22Rv1 (cell line): ENCODE results near the gene FADD.

Experiments
- H3K27ac ChIP-seq: fragments of 450-650 bp; 2 replicates; pipeline ENCODE4 v1.5.1; 2017
- ZFX ChIP-seq: fragments of 450-650 bp; IDR thresholded peaks from 2 replicates; pipeline ENCODE4 v1.6.1; 2017; ENCODE audit warnings: antibody characterized with exemption, borderline replicate concordance
- TF ChIP-seq, protein P1 (sequence below): fragments of 450-650 bp; IDR thresholded peaks from 2 replicates; pipeline ENCODE4 v1.5.1; 2017; ENCODE audit warnings: mild to moderate bottlenecking

Gene FADD

DNA sequence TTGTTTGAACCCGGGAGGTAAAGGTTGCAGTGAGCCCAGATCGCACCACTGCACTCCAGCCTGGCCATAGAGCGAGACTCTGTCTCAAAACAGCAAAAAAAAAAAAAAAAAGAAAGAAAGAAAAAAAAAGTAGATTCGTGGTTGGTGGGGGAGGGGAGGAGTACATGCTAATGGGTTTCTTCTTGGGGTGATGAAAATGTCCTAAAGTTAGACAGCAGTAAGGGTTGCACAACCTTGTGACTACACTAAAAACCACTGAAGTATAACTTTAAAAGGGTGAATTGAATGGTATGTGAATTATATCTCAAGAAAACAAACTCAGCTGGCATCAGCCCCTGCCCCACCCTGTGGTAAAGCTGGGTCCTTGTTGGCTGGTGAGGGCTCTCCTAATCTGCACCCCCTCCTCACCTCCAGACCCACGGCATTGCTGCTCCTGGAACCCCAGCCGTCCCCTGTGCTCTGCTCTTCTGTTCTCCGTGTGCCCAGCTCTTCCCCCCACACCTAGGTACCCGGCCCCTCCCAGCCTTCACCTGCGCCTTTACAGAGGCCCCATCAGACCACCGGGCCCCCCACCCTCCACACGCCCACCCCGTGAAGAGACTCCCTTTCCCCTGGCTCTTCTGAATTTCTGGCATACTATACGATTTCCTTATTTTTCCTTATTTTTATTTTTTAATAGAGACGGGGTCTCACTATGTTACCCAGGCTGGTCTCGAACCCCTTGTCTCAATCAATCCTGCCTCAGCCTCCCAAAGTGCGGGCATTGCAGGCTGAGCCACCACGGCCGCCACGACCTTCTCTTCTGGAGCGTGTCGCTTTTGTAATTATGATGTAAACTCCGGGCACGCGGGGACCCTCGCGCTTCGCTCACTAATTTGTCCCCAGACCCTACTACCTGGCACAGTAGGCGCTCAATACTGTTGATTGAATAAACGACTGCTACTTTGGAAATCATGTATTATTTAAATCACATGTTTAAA lies 924 bp upstream of the FADD start:
- peak overlapping the region; percentile 86; the same call in 1 of the 2 replicates for H3K27ac ChIP-seq
- TF ChIP-seq, protein P1, sequence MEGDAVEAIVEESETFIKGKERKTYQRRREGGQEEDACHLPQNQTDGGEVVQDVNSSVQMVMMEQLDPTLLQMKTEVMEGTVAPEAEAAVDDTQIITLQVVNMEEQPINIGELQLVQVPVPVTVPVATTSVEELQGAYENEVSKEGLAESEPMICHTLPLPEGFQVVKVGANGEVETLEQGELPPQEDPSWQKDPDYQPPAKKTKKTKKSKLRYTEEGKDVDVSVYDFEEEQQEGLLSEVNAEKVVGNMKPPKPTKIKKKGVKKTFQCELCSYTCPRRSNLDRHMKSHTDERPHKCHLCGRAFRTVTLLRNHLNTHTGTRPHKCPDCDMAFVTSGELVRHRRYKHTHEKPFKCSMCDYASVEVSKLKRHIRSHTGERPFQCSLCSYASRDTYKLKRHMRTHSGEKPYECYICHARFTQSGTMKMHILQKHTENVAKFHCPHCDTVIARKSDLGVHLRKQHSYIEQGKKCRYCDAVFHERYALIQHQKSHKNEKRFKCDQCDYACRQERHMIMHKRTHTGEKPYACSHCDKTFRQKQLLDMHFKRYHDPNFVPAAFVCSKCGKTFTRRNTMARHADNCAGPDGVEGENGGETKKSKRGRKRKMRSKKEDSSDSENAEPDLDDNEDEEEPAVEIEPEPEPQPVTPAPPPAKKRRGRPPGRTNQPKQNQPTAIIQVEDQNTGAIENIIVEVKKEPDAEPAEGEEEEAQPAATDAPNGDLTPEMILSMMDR, result no peak
- no peak for TF ChIP-seq ZFX

DNA sequence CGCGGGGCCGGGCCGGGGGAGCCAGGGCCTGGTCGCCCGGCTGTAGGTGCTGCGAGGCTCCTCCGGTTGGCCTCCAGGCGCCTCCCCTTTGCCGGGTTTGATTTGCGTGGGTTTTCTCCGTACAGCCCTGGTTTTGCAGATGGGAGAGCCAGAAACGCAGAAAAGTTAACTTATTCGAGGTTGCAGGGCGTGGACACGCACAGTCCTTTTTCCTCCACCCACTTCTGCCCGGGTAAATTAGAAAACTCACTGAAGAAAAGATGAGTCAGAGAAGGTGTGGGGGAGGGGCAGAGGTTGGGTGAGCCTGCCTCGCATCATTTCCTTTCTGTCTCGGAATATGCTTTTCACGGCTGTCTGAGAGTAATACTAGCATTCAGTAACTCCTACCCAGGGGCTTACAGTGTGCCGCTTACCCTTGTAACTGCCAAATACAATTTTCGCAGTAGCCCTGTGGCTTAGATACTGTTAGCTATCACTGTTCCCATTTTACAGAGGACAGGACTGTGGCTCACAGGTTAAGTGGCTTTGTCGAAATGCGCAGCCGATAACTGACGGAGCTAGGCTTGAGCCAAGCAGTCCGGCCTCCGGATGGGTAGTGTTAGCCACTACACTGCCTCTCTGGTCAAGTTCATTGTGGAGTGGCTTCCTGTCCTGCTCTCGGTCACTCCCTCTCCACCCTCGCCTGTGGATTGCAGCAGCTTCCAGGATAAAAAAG lies 812 bp downstream of the FADD start:
- no peak for TF ChIP-seq ZFX
- TF ChIP-seq, protein P1, result no peak
- peak overlapping the region; percentile 86 for H3K27ac ChIP-seq

DNA sequence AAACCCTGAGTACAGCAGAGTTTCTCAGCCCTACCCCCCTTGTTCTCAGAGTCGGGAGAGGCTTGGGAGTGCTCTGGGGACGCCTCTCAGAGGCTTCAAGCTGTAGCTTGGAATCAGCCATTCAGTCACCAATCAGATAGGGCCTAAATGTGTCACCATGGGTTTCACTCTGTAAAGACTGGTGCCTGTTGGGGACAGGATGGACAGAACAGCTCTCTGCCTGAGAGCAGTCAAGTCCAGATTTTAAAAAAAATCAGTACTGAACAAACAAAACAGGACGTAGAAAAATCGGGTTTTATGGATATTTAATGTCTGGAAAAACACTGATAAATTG lies 1.3 kb downstream of the FADD start:
- TF ChIP-seq, protein P1, result no peak
- no peak for TF ChIP-seq ZFX
- H3K27ac ChIP-seq, result peak overlapping the region; percentile 86

DNA sequence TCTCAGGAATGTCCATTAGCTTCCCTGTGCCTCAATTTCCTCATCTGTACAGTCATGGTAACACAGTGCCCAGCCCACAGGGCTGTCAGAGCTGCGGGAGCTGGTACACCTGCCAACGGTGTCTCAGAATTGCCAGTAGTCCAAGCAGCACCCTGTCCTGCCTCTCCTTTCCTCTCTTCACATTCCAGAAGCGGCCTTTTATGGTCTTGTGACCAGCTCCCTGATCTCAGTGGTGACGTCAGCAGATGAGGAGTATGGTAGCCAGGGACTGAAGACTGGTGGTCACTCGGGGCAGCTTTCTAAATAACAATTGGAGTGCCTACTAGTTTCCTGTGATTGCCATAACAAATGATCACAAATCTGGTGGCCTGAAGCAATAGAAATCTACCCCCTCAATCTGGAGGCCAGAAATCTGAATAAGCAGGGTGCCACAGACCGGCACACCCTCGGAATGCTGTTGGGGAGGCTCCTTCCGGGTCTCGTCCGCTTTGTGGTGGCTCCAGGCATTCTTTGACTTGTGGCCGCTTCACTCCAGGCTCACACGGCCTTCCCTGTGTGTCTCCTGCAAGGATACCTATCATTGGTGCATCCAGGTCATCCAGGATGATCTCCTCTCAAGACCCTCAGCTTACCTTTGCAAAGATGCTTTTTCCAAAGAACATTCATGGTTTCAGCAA lies 2.1 kb downstream of the FADD start:
- H3K27ac ChIP-seq, result no peak overlapping the region
- no peak for TF ChIP-seq ZFX
- TF ChIP-seq, protein P1, result no peak

DNA sequence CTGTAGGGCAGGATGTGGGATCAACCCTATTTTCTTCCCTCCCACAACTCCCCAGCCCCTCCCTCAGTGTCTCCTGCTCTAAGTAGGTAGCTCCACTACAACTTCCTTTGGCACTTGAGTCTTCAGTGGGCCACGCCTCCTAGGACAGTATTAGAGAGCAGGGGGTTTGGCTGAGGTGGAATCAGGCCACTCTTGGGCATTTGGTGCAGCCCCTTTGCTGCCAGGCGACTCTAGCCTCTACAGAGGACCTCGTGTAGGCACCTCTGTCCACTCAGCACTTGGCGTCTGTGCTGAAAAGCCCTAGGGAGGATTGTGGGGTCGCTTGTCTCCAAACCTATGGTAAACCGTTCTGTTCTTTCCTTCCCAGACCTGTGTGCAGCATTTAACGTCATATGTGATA lies 2.7 kb downstream of the FADD start:
- TF ChIP-seq ZFX, result no peak
- TF ChIP-seq, protein P1, result no peak
- H3K27ac ChIP-seq, result no peak overlapping the region

DNA sequence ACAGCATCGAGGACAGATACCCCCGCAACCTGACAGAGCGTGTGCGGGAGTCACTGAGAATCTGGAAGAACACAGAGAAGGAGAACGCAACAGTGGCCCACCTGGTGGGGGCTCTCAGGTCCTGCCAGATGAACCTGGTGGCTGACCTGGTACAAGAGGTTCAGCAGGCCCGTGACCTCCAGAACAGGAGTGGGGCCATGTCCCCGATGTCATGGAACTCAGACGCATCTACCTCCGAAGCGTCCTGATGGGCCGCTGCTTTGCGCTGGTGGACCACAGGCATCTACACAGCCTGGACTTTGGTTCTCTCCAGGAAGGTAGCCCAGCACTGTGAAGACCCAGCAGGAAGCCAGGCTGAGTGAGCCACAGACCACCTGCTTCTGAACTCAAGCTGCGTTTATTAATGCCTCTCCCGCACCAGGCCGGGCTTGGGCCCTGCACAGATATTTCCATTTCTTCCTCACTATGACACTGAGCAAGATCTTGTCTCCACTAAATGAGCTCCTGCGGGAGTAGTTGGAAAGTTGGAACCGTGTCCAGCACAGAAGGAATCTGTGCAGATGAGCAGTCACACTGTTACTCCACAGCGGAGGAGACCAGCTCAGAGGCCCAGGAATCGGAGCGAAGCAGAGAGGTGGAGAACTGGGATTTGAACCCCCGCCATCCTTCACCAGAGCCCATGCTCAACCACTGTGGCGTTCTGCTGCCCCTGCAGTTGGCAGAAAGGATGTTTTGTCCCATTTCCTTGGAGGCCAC lies 3.3 kb downstream of the FADD start:
- H3K27ac ChIP-seq, result no peak overlapping the region

More for the DNA sequence above, 3.3 kb downstream of the FADD start:
- TF ChIP-seq ZFX, result no peak
- TF ChIP-seq, protein P1, result no peak
